ENCODE measurements around the gene PKMYT1. TPM values are rescaled to one million over a fixed set of nuclear protein-coding genes. Genes with fewer than 3 reads are reported as not detected.

The PKMYT1 gene
- total and polyA plus RNA-seq, 9 of the 15 experiments (the other 6 are each of a cell fraction or from before 2014, with no cell fraction given): 8.7 to 201 (median 37.8) TPM

GRCh38 chr16:3021449-3022207 lies 41.4 kb upstream of the PKMYT1 start (continued):
- 0 out of 2 replicates have a peak, but pooled peaks have one; percentile 20 for TF ChIP-seq ZBTB40 (IDR thresholded peaks at IDR 0.05)
- no peak for TF ChIP-seq ZBTB40 (CRISPR knock-in tag; IDR thresholded peaks at IDR 0.05)
- peak in 1 of 2 experiments; percentile 29; a peak in 1 of 4 replicates for TF ChIP-seq MNT (conservative IDR thresholded peaks at IDR 0.05)
- no peak for TF ChIP-seq GATAD2B (IDR thresholded peaks at IDR 0.05; ENCODE audit: borderline replicate concordance)
- TF ChIP-seq THRA (IDR thresholded peaks at IDR 0.05): no peak
- TF ChIP-seq SAFB (IDR thresholded peaks at IDR 0.05; ENCODE audit: borderline replicate concordance, low read depth, low read length): no peak
- no peak for TF ChIP-seq E4F1 (CRISPR knock-in tag; IDR thresholded peaks at IDR 0.05; ENCODE audit: borderline replicate concordance)
- no peak for TF ChIP-seq PKNOX1 (IDR thresholded peaks at IDR 0.05)
- peak; percentile 65; the same call in 1 of the 2 replicates for TF ChIP-seq XRCC5 (IDR thresholded peaks at IDR 0.05; ENCODE audit: low read depth, low read length)
- TF ChIP-seq CBX5 (IDR thresholded peaks at IDR 0.05; ENCODE audit: borderline replicate concordance, low read depth): 0 out of 2 replicates have a peak, but pooled peaks have one; percentile 6
